Activated naive CD4-positive, alpha-beta T cell treated with anti-CD3 and anti-CD28 coated beads, Interleukin-2, amount 50 U/mL, for 24 hours (primary cell): Measurements from ENCODE around the gene ARID3A.
A peak's percentile ranks its signal among the peaks of the same experiment; 100 is the strongest.

Source experiments
- H3K27ac Mint-ChIP-seq: one replicate; pipeline ENCODE4 v1.8.0; 2021; ENCODE audit warnings: mild to moderate bottlenecking, mixed read lengths
- H3K27me3 Mint-ChIP-seq: one replicate; pipeline ENCODE4 v1.8.0; 2021; ENCODE audit warnings: mixed read lengths
- H3K36me3 Mint-ChIP-seq: one replicate; pipeline ENCODE4 v1.8.0; 2021; ENCODE audit warnings: mixed read lengths
- H3K4me1 Mint-ChIP-seq: one replicate; pipeline ENCODE4 v1.8.0; 2021; ENCODE audit warnings: mixed read lengths
- H3K4me3 Mint-ChIP-seq: one replicate; pipeline ENCODE4 v1.8.0; 2021; ENCODE audit warnings: mild to moderate bottlenecking, mixed read lengths
- H3K9me3 Mint-ChIP-seq: one replicate; pipeline ENCODE4 v1.8.0; 2021; ENCODE audit warnings: mixed read lengths

ARID3A gene

GRCh38 chr19:990119-990571, 64.3 kb downstream of the ARID3A start:
- H3K36me3 Mint-ChIP-seq = peaks cover 4% of the 10 kb centered on the region
- H3K4me1 Mint-ChIP-seq = peaks cover 8% of the 10 kb centered on the region
- H3K27ac Mint-ChIP-seq = no peak overlapping the region
- no peaks in the 10 kb centered on the region for H3K27me3 Mint-ChIP-seq
- no peaks in the 10 kb centered on the region for H3K9me3 Mint-ChIP-seq
- no peak overlapping the region for H3K4me3 Mint-ChIP-seq

DNA sequence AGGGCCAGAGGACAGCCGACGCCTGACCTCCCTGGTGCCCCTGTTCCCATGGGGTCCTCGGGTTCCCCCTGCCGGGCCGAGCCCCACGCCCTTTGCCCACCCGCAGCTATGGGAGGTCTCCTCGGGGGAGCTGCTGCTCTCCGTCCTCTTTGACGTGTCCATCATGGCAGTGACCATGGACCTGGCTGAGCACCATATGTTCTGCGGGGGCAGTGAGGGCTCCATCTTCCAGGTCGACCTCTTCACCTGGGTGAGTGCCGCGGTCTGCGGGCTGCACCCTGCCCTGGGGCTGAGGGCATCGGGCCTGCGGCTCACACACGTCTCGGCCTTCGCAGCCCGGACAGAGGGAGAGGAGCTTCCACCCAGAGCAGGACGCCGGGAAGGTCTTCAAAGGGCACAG, 64.9 kb downstream of the ARID3A start:
- H3K4me1 Mint-ChIP-seq = peaks cover 4% of the 10 kb centered on the region
- no peaks in the 10 kb centered on the region for H3K27me3 Mint-ChIP-seq
- peaks cover 4% of the 10 kb centered on the region for H3K36me3 Mint-ChIP-seq
- no peak overlapping the region for H3K27ac Mint-ChIP-seq
- no peaks in the 10 kb centered on the region for H3K9me3 Mint-ChIP-seq
- no peak overlapping the region for H3K4me3 Mint-ChIP-seq

DNA sequence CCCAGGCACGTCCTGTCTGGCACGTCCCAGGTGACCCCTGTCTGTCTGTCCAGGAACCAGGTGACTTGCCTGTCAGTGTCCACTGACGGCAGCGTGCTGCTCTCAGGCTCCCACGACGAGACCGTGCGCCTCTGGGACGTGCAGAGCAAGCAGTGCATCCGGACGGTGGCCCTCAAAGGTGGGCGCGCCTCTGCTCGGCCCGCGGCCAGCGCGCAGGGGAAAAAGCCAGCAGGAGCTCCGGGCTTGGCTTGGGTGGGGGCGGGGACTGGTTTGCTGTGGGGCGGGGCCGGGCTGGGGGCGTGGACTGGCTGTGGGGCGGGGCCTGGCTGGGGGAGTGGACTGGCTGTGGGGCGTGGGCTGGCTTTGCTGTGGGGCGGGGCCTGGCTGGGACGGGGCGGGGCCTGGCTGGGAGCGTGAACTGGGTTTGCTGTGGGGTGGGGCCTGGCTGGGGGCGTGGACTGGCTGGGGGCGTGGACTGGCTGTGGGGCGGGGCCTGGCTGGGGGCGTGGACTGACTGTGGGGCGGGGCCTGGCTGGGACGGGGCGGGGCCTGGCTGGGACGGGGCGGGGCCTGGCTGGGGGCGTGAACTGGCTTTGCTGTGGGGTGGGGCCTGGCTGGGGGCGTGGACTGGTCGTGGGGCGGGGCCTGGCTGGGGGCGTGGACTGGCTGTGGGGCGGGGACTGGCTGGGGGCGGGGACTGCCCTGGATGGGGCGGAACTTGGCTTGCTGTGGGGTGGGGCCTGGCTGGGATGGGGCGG, 65.5 kb downstream of the ARID3A start:
- Mint-ChIP-seq H3K9me3 (no peaks in the 10 kb centered on the region), H3K36me3 (peaks cover 4% of the 10 kb centered on the region), H3K27ac (no peak overlapping the region), H3K4me1 (peaks cover 7% of the 10 kb centered on the region), H3K4me3 (no peak overlapping the region), H3K27me3 (no peaks in the 10 kb centered on the region)

- Mint-ChIP-seq H3K27me3 (no peaks in the 10 kb centered on the region), H3K36me3 (peaks cover 4% of the 10 kb centered on the region), H3K4me1 (peaks cover 13% of the 10 kb centered on the region), H3K9me3 (no peaks in the 10 kb centered on the region), H3K4me3 (no peak overlapping the region), H3K27ac (no peak overlapping the region)
Observed at GRCh38 chr19:991932-992669, 66.3 kb downstream of the ARID3A start.

GRCh38 chr19:992670-993055, 66.8 kb downstream of the ARID3A start:
- Mint-ChIP-seq H3K27me3 (no peaks in the 10 kb centered on the region), H3K4me3 (no peak overlapping the region), H3K27ac (no peak overlapping the region), H3K36me3 (peaks cover 4% of the 10 kb centered on the region), H3K4me1 (peaks cover 14% of the 10 kb centered on the region), H3K9me3 (no peaks in the 10 kb centered on the region)

DNA sequence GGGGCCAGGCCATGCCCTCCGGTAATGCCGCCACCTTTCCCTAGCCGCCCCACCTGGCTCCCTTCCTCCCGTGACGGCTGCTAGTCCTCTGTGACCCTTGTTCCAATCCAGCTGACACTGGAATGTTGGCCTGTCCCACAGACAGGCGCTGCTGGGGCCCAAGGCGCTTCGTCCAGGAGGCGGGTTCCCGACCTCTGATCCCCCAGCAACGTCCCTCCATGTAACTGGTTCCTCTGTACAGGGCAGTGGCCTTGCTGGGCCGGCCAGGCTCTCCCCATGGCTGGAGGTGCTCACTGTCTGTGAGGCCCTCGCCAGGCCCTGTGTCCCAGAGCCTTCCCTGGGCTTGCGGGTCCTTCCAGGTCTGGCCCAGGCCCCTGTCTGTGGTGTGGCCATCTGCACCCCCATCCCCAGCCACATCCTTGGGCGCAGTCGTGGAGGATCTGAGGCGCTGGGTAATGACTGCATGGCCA, 67.6 kb downstream of the ARID3A start:
- Mint-ChIP-seq H3K4me1 (peaks cover 18% of the 10 kb centered on the region), H3K9me3 (no peaks in the 10 kb centered on the region), H3K4me3 (no peak overlapping the region), H3K27me3 (peaks cover 5% of the 10 kb centered on the region), H3K27ac (no peak overlapping the region), H3K36me3 (peaks cover 3% of the 10 kb centered on the region)

- Mint-ChIP-seq H3K4me3 (no peak overlapping the region), H3K36me3 (peaks cover 3% of the 10 kb centered on the region), H3K27ac (no peak overlapping the region), H3K27me3 (peaks cover 7% of the 10 kb centered on the region), H3K4me1 (peaks cover 14% of the 10 kb centered on the region), H3K9me3 (no peaks in the 10 kb centered on the region)
Observed at GRCh38 chr19:993831-994393, 68.1 kb downstream of the ARID3A start.

DNA sequence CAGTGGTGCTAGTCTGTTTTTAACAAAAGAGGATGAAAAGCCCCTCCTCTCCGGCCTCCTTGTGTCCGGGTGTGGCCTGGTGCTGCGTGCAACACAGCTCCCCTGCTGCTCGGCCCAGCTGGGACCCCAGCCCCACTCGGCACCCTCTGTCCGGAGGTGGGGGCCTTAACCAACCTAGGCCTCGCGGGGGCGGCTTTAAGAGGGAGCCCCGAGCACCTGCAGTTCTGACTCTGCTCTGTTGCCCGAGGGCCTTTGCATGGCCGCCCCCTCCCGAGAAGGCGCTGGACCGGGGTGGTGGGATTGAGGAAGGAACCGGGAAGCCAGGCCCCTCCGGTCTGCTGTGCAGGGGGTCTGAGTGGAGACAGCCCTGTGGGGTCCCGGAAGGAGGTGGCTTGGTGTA, 68.7 kb downstream of the ARID3A start:
- no peak overlapping the region for H3K27ac Mint-ChIP-seq
- peaks cover 14% of the 10 kb centered on the region for H3K4me1 Mint-ChIP-seq
- no peaks in the 10 kb centered on the region for H3K9me3 Mint-ChIP-seq
- H3K4me3 Mint-ChIP-seq = no peak overlapping the region
- H3K27me3 Mint-ChIP-seq = peaks cover 13% of the 10 kb centered on the region
- H3K36me3 Mint-ChIP-seq = peaks cover 3% of the 10 kb centered on the region

GRCh38 chr19:995051-995827, 69.4 kb downstream of the ARID3A start:
- Mint-ChIP-seq H3K27me3 (peaks cover 13% of the 10 kb centered on the region), H3K27ac (no peak overlapping the region), H3K36me3 (peaks cover 3% of the 10 kb centered on the region), H3K9me3 (no peaks in the 10 kb centered on the region), H3K4me3 (no peak overlapping the region), H3K4me1 (peaks cover 14% of the 10 kb centered on the region)

DNA sequence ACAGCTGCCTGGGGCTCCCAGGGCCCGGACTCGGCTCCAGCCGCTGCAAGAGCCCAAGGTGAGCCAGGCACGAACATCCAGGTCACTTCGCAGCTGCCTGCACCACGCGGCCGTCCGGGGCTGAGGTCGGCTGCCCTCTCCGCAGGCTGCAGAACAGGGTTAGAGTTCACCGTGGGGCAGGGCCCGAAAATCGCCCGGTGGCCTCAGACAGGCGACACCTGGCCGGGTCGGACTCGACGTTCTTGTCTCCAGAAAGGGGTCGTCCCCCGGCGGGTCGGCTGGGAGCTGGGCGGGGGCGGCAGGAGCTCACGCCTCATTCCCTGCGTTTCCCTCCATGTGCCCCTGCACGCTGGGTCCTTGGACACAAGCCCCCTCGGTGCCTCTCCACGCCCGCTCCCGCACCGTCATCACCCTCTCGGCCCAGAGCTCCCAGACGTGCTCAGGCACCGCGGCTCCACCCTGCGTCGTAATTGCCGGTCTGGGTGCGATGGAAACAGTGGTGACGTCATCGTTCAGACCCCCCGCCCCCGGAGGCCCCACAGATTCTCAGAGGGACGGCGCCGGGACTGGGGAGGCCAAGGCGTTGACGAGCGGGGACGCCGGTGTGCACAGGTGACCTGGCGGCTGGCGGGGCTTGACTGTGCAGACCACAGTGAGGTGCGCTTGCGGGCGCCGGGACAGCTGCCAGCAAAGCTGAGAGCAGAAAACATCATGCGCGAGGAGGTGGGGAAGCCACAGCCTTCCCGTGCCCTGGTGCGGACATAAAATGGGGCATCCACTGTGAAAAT, 70.4 kb downstream of the ARID3A start:
- no peaks in the 10 kb centered on the region for H3K9me3 Mint-ChIP-seq
- H3K36me3 Mint-ChIP-seq = peaks cover 3% of the 10 kb centered on the region
- peaks cover 15% of the 10 kb centered on the region for H3K27me3 Mint-ChIP-seq
- peaks cover 14% of the 10 kb centered on the region for H3K4me1 Mint-ChIP-seq
- H3K4me3 Mint-ChIP-seq = peak overlapping the region; percentile 55
- no peak overlapping the region for H3K27ac Mint-ChIP-seq

DNA sequence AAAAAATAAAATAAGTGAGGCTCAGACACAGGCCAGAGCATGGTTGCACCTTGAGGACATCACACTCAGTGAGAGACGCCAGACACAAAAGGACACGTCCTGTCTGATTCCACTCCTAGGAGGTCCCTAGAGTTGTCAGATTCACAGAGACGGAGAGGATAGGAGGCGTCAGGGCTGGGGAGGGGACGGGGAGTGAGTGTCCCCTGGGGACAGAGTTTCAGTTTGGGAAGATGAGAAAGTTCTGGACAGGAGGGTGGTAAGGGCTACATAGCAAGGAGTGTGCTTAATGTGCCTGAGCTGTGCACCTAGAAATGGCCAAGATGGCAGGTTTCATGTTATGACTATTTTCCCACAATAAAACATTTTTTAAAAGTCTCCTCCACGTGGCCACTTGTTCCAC, 72.2 kb downstream of the ARID3A start:
- H3K4me3 Mint-ChIP-seq = no peak overlapping the region
- H3K4me1 Mint-ChIP-seq = peaks cover 14% of the 10 kb centered on the region
- peaks cover 18% of the 10 kb centered on the region for H3K27me3 Mint-ChIP-seq
- H3K9me3 Mint-ChIP-seq = no peaks in the 10 kb centered on the region
- H3K36me3 Mint-ChIP-seq = no peaks in the 10 kb centered on the region
- no peak overlapping the region for H3K27ac Mint-ChIP-seq

DNA sequence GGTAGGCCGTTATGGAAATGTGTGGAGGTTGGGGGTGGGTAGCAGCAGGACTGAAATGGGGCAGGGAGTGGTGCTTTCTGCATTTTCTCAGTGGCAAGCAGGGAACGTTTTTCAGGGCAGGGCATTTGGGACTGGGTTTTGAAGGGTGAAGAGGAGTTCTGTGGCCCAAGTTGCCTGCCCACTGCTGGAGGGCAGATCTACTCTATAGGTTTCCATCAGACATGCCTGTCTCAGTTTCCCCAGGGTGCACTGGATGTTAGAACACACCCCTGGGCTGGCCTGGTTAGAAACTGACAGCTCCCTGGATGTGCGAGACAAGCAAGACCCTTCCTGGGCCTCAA, 73.5 kb downstream of the ARID3A start:
- Mint-ChIP-seq H3K4me3 (peak overlapping the region; percentile 47), H3K4me1 (peaks cover 14% of the 10 kb centered on the region), H3K9me3 (no peaks in the 10 kb centered on the region), H3K27me3 (peaks cover 18% of the 10 kb centered on the region), H3K36me3 (no peaks in the 10 kb centered on the region), H3K27ac (peak overlapping the region; percentile 41)

DNA sequence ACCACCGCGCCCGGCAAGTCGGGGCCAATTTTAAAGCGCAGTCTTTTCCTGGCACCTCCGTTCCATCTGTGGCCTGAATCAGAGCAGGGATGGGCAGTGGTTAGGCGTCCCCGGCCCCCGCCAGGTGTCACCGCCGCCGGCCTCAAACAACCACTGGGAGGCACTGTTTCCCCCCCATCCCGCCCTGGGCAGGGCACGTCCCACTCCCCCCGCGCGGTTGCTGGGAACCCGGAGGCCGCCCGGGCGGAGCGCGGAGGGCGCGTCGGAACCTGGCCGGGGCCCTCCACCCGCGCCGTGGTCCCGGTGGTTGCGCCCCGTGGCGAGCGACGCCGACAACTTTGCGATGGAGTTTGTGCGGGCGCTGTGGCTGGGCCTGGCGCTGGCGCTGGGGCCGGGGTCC, 74.3 kb downstream of the ARID3A start, which contains the start of gene GRIN3B:
Gene GRIN3B (plus strand): TSS at position 325 of the 400 bp plus-strand sequence. CDS start 19 bp downstream, at position 344.
- H3K27ac Mint-ChIP-seq = no peak within 1 kb of the TSS

DNA sequence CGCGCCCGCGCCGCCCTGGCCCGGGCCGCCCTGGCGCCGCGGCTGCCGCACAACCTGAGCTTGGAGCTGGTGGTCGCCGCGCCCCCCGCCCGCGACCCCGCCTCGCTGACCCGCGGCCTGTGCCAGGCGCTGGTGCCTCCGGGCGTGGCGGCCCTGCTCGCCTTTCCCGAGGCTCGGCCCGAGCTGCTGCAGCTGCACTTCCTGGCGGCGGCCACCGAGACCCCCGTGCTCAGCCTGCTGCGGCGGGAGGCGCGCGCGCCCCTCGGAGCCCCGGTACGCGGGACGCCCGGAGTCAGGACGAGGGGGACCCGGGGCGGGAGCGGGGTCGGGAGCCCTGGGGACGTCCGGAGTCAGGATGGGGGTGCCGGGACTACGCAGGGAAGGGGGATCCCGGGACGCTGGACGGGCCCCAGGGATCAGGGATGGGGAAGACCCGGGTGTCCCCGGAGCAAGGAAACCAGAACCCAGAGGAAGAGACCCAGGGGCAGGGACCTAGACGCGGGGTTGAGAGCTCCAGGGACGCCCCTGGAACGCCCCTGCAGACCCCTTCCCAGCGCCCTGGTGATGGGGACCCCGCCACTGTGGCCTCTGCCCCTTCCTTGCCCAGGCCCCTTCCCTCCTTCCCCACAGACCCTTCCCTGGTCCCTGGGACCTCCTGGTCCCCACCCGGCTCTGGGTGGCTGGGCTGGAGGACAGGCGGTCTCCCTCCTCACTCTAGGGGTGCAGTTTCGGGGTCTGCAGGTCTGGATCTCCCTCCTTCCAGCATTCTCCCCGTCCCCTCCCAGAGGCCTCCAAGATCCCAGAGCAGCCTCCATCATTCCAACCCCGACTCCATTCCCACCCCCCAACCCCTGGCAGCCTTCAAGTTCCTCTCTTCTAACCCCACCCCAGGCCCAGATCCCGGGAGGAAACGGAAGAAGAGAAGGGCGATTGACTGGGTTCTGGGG, 75.0 kb downstream of the ARID3A start:
- Mint-ChIP-seq H3K4me1 (peaks cover 14% of the 10 kb centered on the region), H3K27me3 (peaks cover 18% of the 10 kb centered on the region), H3K9me3 (no peaks in the 10 kb centered on the region), H3K4me3 (peak overlapping the region; percentile 15), H3K27ac (no peak overlapping the region), H3K36me3 (no peaks in the 10 kb centered on the region)

More for the DNA sequence above, 74.3 kb downstream of the ARID3A start, which contains the start of gene GRIN3B:
- peak within 1 kb of the TSS; percentile 47 for H3K4me3 Mint-ChIP-seq
- peaks cover 18% of the 10 kb centered on the region for H3K27me3 Mint-ChIP-seq
- H3K4me1 Mint-ChIP-seq = peaks cover 14% of the 10 kb centered on the region
- H3K36me3 Mint-ChIP-seq = no peaks in the 10 kb centered on the region
- H3K9me3 Mint-ChIP-seq = no peaks in the 10 kb centered on the region
